Astrocyte (in vitro differentiated cells and primary cell): ENCODE measurements around the gene SSTR5. TPM values are rescaled to one million over a fixed set of nuclear protein-coding genes. Genes with fewer than 3 reads are reported as not detected.

Experiments used
- DNase-seq: peaks from one replicate; pipeline ENCODE4 v3.0.0-alpha.2; 2010; ENCODE audit warnings: low read depth
- FAIRE-seq: peaks from 2 replicates; lab custom pipeline; 2011; peaks lifted over from hg19 to GRCh38; lab: Jason Lieb, UNC
- H2AFZ ChIP-seq: 2 replicates; pipeline ENCODE4 v1.6.0; 2012; ENCODE audit warnings: low read depth, low read length, inconsistent platforms
- H3K27ac ChIP-seq: 2 replicates; pipeline ENCODE4 v1.5.1; 2011; ENCODE audit warnings: low read depth, low read length, inconsistent platforms
- H3K27me3 ChIP-seq: 2 replicates; pipeline ENCODE4 v1.6.0; 2011; ENCODE audit warnings: low read length, inconsistent platforms; ENCODE audit not compliant: insufficient read depth
- H3K36me3 ChIP-seq: 2 replicates; pipeline ENCODE4 v1.5.1; 2011; ENCODE audit warnings: low read length, inconsistent platforms; ENCODE audit not compliant: insufficient read depth
- H3K4me1 ChIP-seq: 2 replicates; pipeline ENCODE4 v1.5.1; 2011; ENCODE audit warnings: low read length, inconsistent platforms; ENCODE audit not compliant: insufficient read depth
- H3K4me2 ChIP-seq: 2 replicates; pipeline ENCODE4 v1.6.0; 2012; ENCODE audit warnings: low read length, inconsistent platforms
- H3K4me3 ChIP-seq: 2 replicates; pipeline ENCODE4 v1.5.1; 2011; ENCODE audit warnings: low read depth, mild to moderate bottlenecking, low read length, inconsistent platforms; ENCODE audit not compliant: insufficient read depth
- H3K79me2 ChIP-seq: 2 replicates; pipeline ENCODE4 v1.6.0; 2012; ENCODE audit warnings: mild to moderate bottlenecking, low read length, inconsistent platforms; ENCODE audit not compliant: insufficient read depth
- H3K9ac ChIP-seq: 2 replicates; pipeline ENCODE4 v1.6.0; 2012; ENCODE audit warnings: mild to moderate bottlenecking, low read length, inconsistent platforms
- H3K9me3 ChIP-seq: 2 replicates; pipeline ENCODE4 v1.5.1; 2012; ENCODE audit warnings: low read depth, mild to moderate bottlenecking, low read length, inconsistent platforms; ENCODE audit not compliant: insufficient read depth
- H4K20me1 ChIP-seq: 2 replicates; pipeline ENCODE4 v1.6.0; 2012; ENCODE audit warnings: low read length, inconsistent platforms; ENCODE audit not compliant: insufficient read depth
- H3K27ac Mint-ChIP-seq: one replicate; pipeline ENCODE4 v1.8.0; 2021; ENCODE audit warnings: mild to moderate bottlenecking, mixed read lengths; ENCODE audit not compliant: unreplicated experiment
- H3K27me3 Mint-ChIP-seq: one replicate; pipeline ENCODE4 v1.8.0; 2021; ENCODE audit warnings: low read depth, mixed read lengths; ENCODE audit not compliant: unreplicated experiment
- H3K36me3 Mint-ChIP-seq: one replicate; pipeline ENCODE4 v1.8.0; 2021; ENCODE audit warnings: low read depth, mixed read lengths; ENCODE audit not compliant: unreplicated experiment
- H3K4me1 Mint-ChIP-seq: one replicate; pipeline ENCODE4 v1.8.0; 2021; ENCODE audit warnings: low read depth, mixed read lengths; ENCODE audit not compliant: unreplicated experiment
- H3K4me3 Mint-ChIP-seq: one replicate; pipeline ENCODE4 v1.8.0; 2021; ENCODE audit warnings: mild to moderate bottlenecking, moderate library complexity, mixed read lengths; ENCODE audit not compliant: unreplicated experiment
- H3K9me3 Mint-ChIP-seq: one replicate; pipeline ENCODE4 v1.8.0; 2021; ENCODE audit warnings: mild to moderate bottlenecking, mixed read lengths; ENCODE audit not compliant: unreplicated experiment
- CTCF ChIP-seq: IDR thresholded peaks from 2 replicates; pipeline ENCODE4 v1.5.1; 2011; ENCODE audit warnings: low read depth, mild to moderate bottlenecking, inconsistent platforms, low read length, moderate library complexity; ENCODE audit not compliant: insufficient read depth
- EZH2 ChIP-seq: IDR thresholded peaks from 2 replicates; pipeline ENCODE4 v1.6.1; 2012; ENCODE audit warnings: mild to moderate bottlenecking, low read length, inconsistent platforms; ENCODE audit not compliant: insufficient read depth
- total RNA-seq: library from RNA; stranded (reverse); gene quantifications from 2 replicates; pipeline ENCODE4 v1.2.1, GENCODE V29; 2021

Gene SSTR5
- total RNA-seq, 1 donor from 2014 or later = not detected

- no peaks in the 10 kb centered on the region for H4K20me1 ChIP-seq
- H2AFZ ChIP-seq = no peak overlapping the region
- no peak overlapping the region for H3K27ac ChIP-seq
- no peaks in the 10 kb centered on the region for H3K36me3 ChIP-seq
- TF ChIP-seq EZH2 (no peak), CTCF (no peak)
- no peaks in the 10 kb centered on the region for H3K36me3 Mint-ChIP-seq
- H3K9me3 ChIP-seq = no peaks in the 10 kb centered on the region
- H3K27ac Mint-ChIP-seq = no peak overlapping the region
- H3K9ac ChIP-seq = no peak overlapping the region
- H3K27me3 ChIP-seq = peaks cover 8% of the 10 kb centered on the region
- peaks cover 2% of the 10 kb centered on the region for H3K4me1 ChIP-seq
- H3K9me3 Mint-ChIP-seq = no peaks in the 10 kb centered on the region
- no peaks in the 10 kb centered on the region for H3K4me1 Mint-ChIP-seq
- no peak overlapping the region for H3K4me3 Mint-ChIP-seq
- no peak overlapping the region for H3K4me2 ChIP-seq
- H3K79me2 ChIP-seq = no peaks in the 10 kb centered on the region
- peaks cover 3% of the 10 kb centered on the region for H3K27me3 Mint-ChIP-seq
- H3K4me3 ChIP-seq = no peak overlapping the region
- no peak for FAIRE-seq
- DNase-seq = no peak
These were observed 25.9 kb downstream of the SSTR5 start for GRCh38 chr16:1098266-1098991.

- no peak for DNase-seq
- no peak overlapping the region for H3K27ac Mint-ChIP-seq
- peaks cover 8% of the 10 kb centered on the region for H3K27me3 ChIP-seq
These were observed 26.9 kb downstream of the SSTR5 start for GRCh38 chr16:1099189-1100083.

More at GRCh38 chr16:1099189-1100083, 26.9 kb downstream of the SSTR5 start:
- Histone ChIP-seq H3K9ac (no peak overlapping the region), H3K79me2 (no peaks in the 10 kb centered on the region), H3K4me1 (peaks cover 2% of the 10 kb centered on the region), H3K9me3 (no peaks in the 10 kb centered on the region), H4K20me1 (no peaks in the 10 kb centered on the region), H3K27ac (no peak overlapping the region), H3K36me3 (no peaks in the 10 kb centered on the region), H2AFZ (no peak overlapping the region), H3K4me3 (no peak overlapping the region), H3K4me2 (no peak overlapping the region)
- no peak for FAIRE-seq
- H3K9me3 Mint-ChIP-seq = no peaks in the 10 kb centered on the region
- no peak for TF ChIP-seq CTCF
- TF ChIP-seq EZH2 = no peak
- H3K27me3 Mint-ChIP-seq = peaks cover 6% of the 10 kb centered on the region
- no peaks in the 10 kb centered on the region for H3K4me1 Mint-ChIP-seq
- no peak overlapping the region for H3K4me3 Mint-ChIP-seq
- H3K36me3 Mint-ChIP-seq = no peaks in the 10 kb centered on the region
